GM21786 (cell line): ENCODE results near the gene LIF.

Source experiments
- ATAC-seq: cut with Tn5 transposase; IDR thresholded peaks from one replicate; pipeline ENCODE4 v1.9.1; 2021; ENCODE audit not compliant: unreplicated experiment

Gene LIF

GRCh38 chr22:30284666-30285065 is 38.1 kb upstream of the LIF start:
- no peak for ATAC-seq

- ATAC-seq, result no peak
Measured at GRCh38 chr22:30284172-30284571, 37.6 kb upstream of the LIF start.

- no peak for ATAC-seq
Measured at GRCh38 chr22:30283342-30283741, 36.8 kb upstream of the LIF start.

GRCh38 chr22:30282616-30283046 is 36.1 kb upstream of the LIF start:
- ATAC-seq, result no peak

GRCh38 chr22:30280505-30280904 is 33.9 kb upstream of the LIF start:
- no peak for ATAC-seq

- ATAC-seq, result no peak
Measured at GRCh38 chr22:30279932-30280331, 33.4 kb upstream of the LIF start.

GRCh38 chr22:30279046-30279788 is 32.7 kb upstream of the LIF start:
- no peak for ATAC-seq

- no peak for ATAC-seq
Measured at GRCh38 chr22:30277547-30278344, 31.2 kb upstream of the LIF start.

GRCh38 chr22:30276039-30276438 is 29.5 kb upstream of the LIF start:
- ATAC-seq, result no peak

- ATAC-seq, result no peak
Measured at GRCh38 chr22:30275625-30276024, 29.1 kb upstream of the LIF start.

GRCh38 chr22:30274437-30274812 is 27.9 kb upstream of the LIF start:
- no peak for ATAC-seq

GRCh38 chr22:30273711-30274436 is 27.3 kb upstream of the LIF start:
- no peak for ATAC-seq

- no peak for ATAC-seq
Measured at GRCh38 chr22:30272781-30273601, 26.4 kb upstream of the LIF start.

- no peak for ATAC-seq
Measured at GRCh38 chr22:30270832-30271231, 24.3 kb upstream of the LIF start.

GRCh38 chr22:30268331-30268730 is 21.8 kb upstream of the LIF start:
- no peak for ATAC-seq

GRCh38 chr22:30267382-30268302 is 21.1 kb upstream of the LIF start:
- no peak for ATAC-seq

GRCh38 chr22:30266445-30267381 is 20.2 kb upstream of the LIF start, which contains the start of gene OSM:
Gene OSM, minus strand, starts transcription at chr22:30266851. Its CDS starts 52 bp downstream, at chr22:30266799.
- ATAC-seq, result no peak

GRCh38 chr22:30265823-30266444 is 19.4 kb upstream of the LIF start:
- ATAC-seq, result peak; percentile 52
